A375 (cell line): ENCODE measurements around the gene ERG28. TPM values are rescaled to one million over a fixed set of nuclear protein-coding genes. Genes with fewer than 3 reads are reported as not detected.
A peak's percentile ranks its signal among the peaks of the same experiment; 100 is the strongest.

Experiments
- small RNA-seq: library from RNA; depleted of rRNA; stranded (forward); fragments of <200 nt; gene quantifications from one replicate; pipeline ENCODE3, GENCODE V24; 2014
- total RNA-seq: library from RNA; depleted of rRNA; stranded (reverse); fragments of >200 nt; shearing (Covaris generic); gene quantifications from 2 replicates; pipeline ENCODE4 v1.2.3, GENCODE V29; 2014; rRNA removed

Gene ERG28, protein sequence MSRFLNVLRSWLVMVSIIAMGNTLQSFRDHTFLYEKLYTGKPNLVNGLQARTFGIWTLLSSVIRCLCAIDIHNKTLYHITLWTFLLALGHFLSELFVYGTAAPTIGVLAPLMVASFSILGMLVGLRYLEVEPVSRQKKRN
- 2.4 and 3.6 TPM in 2 replicates for total RNA-seq

DNA sequence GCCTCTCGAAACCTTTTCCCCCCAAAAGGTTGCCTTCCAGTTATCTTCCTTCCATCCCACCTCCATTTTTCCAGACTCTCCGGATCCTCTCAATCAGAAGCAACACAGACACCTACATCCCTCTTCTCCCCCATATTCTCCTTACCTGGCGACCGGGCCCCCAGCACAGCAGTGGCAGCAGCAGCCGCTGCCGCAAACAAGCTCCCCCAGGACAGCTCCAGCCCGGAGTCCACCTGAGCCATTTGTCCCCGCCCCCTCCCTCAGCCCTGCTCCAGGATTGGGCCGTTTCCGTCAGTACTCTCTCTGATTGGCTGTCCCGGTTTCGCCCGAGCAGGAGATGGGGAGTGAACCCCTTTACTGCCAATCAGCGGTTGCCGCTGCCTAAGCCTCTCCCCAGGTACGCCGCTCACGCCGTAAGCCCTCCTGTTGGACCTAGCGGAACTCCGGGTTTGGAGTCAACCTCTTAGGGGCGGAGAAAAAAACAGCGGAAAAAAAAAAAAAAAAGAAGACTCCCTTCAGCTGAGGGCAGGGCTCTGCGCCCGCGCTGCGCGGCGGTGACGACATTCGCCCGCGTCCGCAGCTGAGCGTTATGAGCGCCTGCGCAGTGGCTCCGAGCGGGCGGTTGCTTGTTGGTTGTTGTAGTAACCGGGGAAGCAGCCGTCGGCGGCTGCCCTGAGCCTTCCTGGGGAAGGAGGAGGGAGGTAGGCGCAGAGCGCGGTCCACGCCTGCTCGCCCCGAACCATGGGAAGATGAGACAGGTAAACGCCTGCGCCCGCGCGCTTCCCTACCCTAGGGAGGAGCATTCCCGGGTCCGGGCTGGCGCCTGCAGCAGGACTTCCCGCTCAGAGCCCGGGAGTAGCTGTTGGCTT is at the start of gene ERG28, which contains the start of gene TTLL5:
Gene ERG28, minus strand, starts transcription at position 247 of the 869 bp plus-strand sequence. CDS start 3,374 bp downstream, outside the sequence.
Gene TTLL5, plus strand, starts transcription at position 617 of the 869 bp plus-strand sequence. CDS start 1,904 bp downstream, outside the sequence.

Small RNA genes within 50 kb of the gene (small RNA-seq; reads per million reads assigned to genes)
- gene RNA5SP387, result 1.2 reads per million, percentile 61 among the genes with 10 or more reads in this experiment

Other genes with a start within 250 kb of the ERG28 start
- gene JDP2, start 232.9 kb downstream of the ERG28 start, total RNA-seq, result 35.8 and 38.6 TPM in 2 replicates
- gene BATF, start 138.4 kb downstream of the ERG28 start, total RNA-seq, result not detected in 2 replicates
- 0.19 and 0.30 TPM in 2 replicates for gene FLVCR2, start 82.3 kb downstream of the ERG28 start, total RNA-seq
- 15.6 and 25.3 TPM in 2 replicates for gene TTLL5, start 370 bp upstream of the ERG28 start, total RNA-seq